PC-9 (cell line): ENCODE results near the gene TIMM29. TPM values are rescaled to one million over a fixed set of nuclear protein-coding genes. Genes with fewer than 3 reads are reported as not detected.

ENCODE experiments used
- BruUV-seq: library from RNA; stranded (reverse); fragments of 400-500 nt; replicated peaks from 2 replicates; lab custom pipeline; 2021; lab: Mats Ljungman, UMichigan
- CTCF ChIA-PET: fragments of 300-600 bp; sonication (Branson Sonifier 250); formaldehyde crosslinking; loops from one replicate; lab custom pipeline; 2022; ENCODE audit warnings: antibody characterized with exemption; lab: Charles Lee
- POLR2A ChIA-PET: fragments of 300-600 bp; sonication (Branson Sonifier 250); formaldehyde crosslinking; loops from one replicate; lab custom pipeline; 2022; ENCODE audit warnings: antibody characterized with exemption; ENCODE audit not compliant: unreplicated experiment; lab: Charles Lee
- DNase-seq, 2 experiments: peaks; one replicate each; pipeline versions ENCODE4 v3.0.0 to v3.0.0-alpha.2; 2015 to 2022; ENCODE audit warnings: mixed read lengths in 1 of 2
- H2AFZ ChIP-seq: fragments of 200-600 bp; sonication (generic); 2 replicates; pipeline ENCODE4 v1.8.1; 2017; ENCODE audit warnings: antibody characterized with exemption
- H3F3A ChIP-seq: fragments of 200-600 bp; sonication (generic); 2 replicates; pipeline ENCODE4 v1.8.1; 2017; ENCODE audit warnings: antibody characterized with exemption, mild to moderate bottlenecking, low read depth; ENCODE audit not compliant: insufficient read depth
- H3K27ac ChIP-seq: fragments of 200-600 bp; sonication (generic); 2 replicates; pipeline ENCODE4 v1.6.1; 2016; ENCODE audit warnings: mixed run types
- H3K27me3 ChIP-seq: fragments of 200-600 bp; sonication (generic); 2 replicates; pipeline ENCODE4 v1.6.1; 2016; ENCODE audit warnings: low read depth, mixed run types; ENCODE audit not compliant: insufficient read depth
- H3K36me3 ChIP-seq: fragments of 200-600 bp; sonication (generic); 2 replicates; pipeline ENCODE4 v1.6.1; 2016; ENCODE audit warnings: low read depth, mixed run types
- H3K4me1 ChIP-seq: fragments of 200-600 bp; sonication (generic); replicated peaks from 2 replicates; pipeline ENCODE4 v1.6.1; 2016; ENCODE audit warnings: mixed run types; ENCODE audit not compliant: insufficient read depth
- H3K4me2 ChIP-seq: fragments of 200-600 bp; sonication (generic); 2 replicates; pipeline ENCODE4 v1.6.1; 2017; ENCODE audit warnings: mixed run types
- H3K4me3 ChIP-seq: fragments of 200-600 bp; sonication (generic); 2 replicates; pipeline ENCODE4 v1.6.1; 2016; ENCODE audit warnings: mixed run types
- H3K79me2 ChIP-seq: fragments of 200-600 bp; sonication (generic); 2 replicates; pipeline ENCODE4 v1.6.1; 2017; ENCODE audit warnings: low read depth, mixed run types
- H3K9me2 ChIP-seq: fragments of 200-600 bp; sonication (generic); 2 replicates; pipeline ENCODE4 v1.8.1; 2017; ENCODE audit warnings: mild to moderate bottlenecking; ENCODE audit not compliant: insufficient read depth
- H3K9me3 ChIP-seq: fragments of 200-600 bp; sonication (generic); 2 replicates; pipeline ENCODE4 v1.8.1; 2016; ENCODE audit warnings: low read depth; ENCODE audit not compliant: insufficient read depth
- H4K20me1 ChIP-seq: fragments of 200-600 bp; sonication (generic); 2 replicates; pipeline ENCODE4 v1.8.1; 2017; ENCODE audit not compliant: insufficient read depth
- EZH2 ChIP-seq: fragments of 200-600 bp; sonication (generic); IDR thresholded peaks from 2 replicates; pipeline ENCODE4 v1.8.0; 2017; ENCODE audit warnings: antibody characterized with exemption, low read depth
- intact Hi-C: fragments of 100-400 bp; cut with micrococcal nuclease; formaldehyde crosslinking; loops from one replicate; pipeline ENCODE4 v1.10.0; 2022; ENCODE audit not compliant: unreplicated experiment
- total RNA-seq: library from RNA; stranded (reverse); gene quantifications from 2 replicates; pipeline ENCODE4 v1.2.3, GENCODE V29; 2021
- TF ChIP-seq, protein P1 (sequence below): fragments of 200-600 bp; sonication (generic); conservative IDR thresholded peaks from 2 replicates; pipeline ENCODE4 v1.6.1; 2017; ENCODE audit warnings: mixed run types, antibody characterized with exemption, mild to moderate bottlenecking, moderate library complexity

Gene TIMM29
- total RNA-seq, 1 experiment from 2014 or later = 22.4 TPM

DNA sequence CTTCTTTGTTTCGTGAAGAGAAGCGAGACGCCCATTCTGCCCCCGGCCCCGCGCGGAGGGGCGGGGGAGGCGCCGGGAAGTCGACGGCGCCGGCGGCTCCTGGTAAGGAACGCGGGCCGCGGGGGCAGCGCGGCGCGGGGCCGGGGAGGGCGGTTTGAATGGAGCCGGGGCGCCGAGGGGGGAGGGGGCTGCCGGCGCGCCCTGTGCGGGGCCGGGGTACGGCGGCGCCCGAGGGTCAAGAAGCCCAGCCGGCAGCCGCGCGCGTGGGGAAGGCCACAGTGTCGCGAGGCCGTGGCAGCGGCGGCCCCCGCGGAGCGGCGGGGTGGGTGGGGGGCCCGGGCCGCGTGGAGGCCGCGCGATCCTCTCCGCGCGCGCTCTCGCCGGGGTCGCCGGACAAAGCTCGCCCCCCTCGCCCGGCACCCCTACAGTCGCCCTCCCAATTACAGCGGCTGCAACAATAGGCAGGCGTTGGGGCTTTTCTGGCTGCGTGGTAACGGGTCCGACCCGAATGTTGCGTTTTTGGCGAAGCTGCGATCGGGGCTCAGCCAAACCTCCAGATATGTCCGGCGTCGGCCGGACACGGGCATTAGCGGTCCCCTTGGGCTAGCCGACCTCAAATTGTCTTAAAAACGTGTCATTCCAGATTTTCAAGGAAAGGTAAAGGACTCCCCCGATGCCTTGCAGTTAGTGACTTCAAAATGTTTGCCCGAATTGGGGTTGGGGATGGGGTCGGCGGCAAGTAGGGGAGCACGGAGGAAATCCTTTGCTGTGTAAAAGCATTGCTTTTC lies 32.7 kb downstream of the TIMM29 start:
- peak in 1 of 2 experiments; percentile 15 for DNase-seq

DNA sequence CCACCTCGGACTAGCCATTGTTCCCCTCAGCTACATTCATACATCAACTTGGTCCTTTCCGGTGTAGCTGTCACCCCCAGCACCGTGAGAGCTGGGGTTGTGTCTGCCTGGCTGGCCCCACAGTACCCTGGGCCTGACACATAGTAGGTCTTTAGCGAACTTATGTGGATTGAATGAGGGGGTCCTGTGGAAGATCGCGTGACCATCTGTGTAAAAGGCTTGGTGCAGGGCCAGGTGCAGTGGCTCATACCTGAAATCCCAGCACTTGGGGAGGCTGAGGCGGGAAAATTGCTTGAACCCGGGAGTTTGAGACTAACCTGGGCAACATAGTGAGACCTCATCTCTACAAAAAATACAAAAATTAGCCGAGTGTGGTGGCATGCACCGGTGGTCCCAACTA lies 34.3 kb downstream of the TIMM29 start:
- CTCF ChIA-PET = interaction anchor here (0.7 kb wide), 3 partner anchors 55 to 309 kb away, joined by 3 to 7 read pairs (median 4); no protein-coding TSS in a partner anchor
- peaks cover 47% of the 10 kb centered on the region for H4K20me1 ChIP-seq

More for the DNA sequence above, 32.7 kb downstream of the TIMM29 start:
- intact Hi-C loops = loop anchor here (5.0 kb wide), 1 partner anchor 126 kb away; the partner anchor contains the start of gene LDLR
- H3K9me3 ChIP-seq = no peaks in the 10 kb centered on the region
- no peaks in the 10 kb centered on the region for H3K9me2 ChIP-seq
- peak overlapping the region; percentile 75 for H2AFZ ChIP-seq
- CTCF ChIA-PET = no interaction called here
- H3K27ac ChIP-seq = no peak overlapping the region
- H3K79me2 ChIP-seq = peaks cover 69% of the 10 kb centered on the region
- peak overlapping the region; percentile 70 for H3K4me3 ChIP-seq
- peaks cover 40% of the 10 kb centered on the region for H4K20me1 ChIP-seq
- BruUV-seq = no TSS peak
- H3K4me2 ChIP-seq = peak overlapping the region; percentile 80
- no peaks in the 10 kb centered on the region for H3K36me3 ChIP-seq
- POLR2A ChIA-PET = interaction anchor here (1.0 kb wide), 1 partner anchor 22 kb away, joined by 4 read pairs; no protein-coding TSS in a partner anchor
- no peaks in the 10 kb centered on the region for H3K27me3 ChIP-seq
- TF ChIP-seq, protein P1, sequence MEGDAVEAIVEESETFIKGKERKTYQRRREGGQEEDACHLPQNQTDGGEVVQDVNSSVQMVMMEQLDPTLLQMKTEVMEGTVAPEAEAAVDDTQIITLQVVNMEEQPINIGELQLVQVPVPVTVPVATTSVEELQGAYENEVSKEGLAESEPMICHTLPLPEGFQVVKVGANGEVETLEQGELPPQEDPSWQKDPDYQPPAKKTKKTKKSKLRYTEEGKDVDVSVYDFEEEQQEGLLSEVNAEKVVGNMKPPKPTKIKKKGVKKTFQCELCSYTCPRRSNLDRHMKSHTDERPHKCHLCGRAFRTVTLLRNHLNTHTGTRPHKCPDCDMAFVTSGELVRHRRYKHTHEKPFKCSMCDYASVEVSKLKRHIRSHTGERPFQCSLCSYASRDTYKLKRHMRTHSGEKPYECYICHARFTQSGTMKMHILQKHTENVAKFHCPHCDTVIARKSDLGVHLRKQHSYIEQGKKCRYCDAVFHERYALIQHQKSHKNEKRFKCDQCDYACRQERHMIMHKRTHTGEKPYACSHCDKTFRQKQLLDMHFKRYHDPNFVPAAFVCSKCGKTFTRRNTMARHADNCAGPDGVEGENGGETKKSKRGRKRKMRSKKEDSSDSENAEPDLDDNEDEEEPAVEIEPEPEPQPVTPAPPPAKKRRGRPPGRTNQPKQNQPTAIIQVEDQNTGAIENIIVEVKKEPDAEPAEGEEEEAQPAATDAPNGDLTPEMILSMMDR = no peak
- TF ChIP-seq EZH2 = no peak
- H3F3A ChIP-seq = peaks cover 3% of the 10 kb centered on the region; the same call in 1 of the 2 replicates
- peaks cover 29% of the 10 kb centered on the region for H3K4me1 ChIP-seq

GRCh38 chr19:10963865-10964264 lies 35.3 kb downstream of the TIMM29 start:
- CTCF ChIA-PET = interaction anchor here (0.6 to 0.7 kb wide), 3 partner anchors 19 to 310 kb away, joined by 3 to 7 read pairs (median 3); no protein-coding TSS in a partner anchor
- H4K20me1 ChIP-seq = peaks cover 57% of the 10 kb centered on the region

More for the DNA sequence above, 34.3 kb downstream of the TIMM29 start:
- Histone ChIP-seq H3K79me2 (peaks cover 84% of the 10 kb centered on the region), H3F3A (peaks cover 3% of the 10 kb centered on the region), H3K4me3 (0 out of 2 replicates have a peak overlapping the region, but pooled peaks have one; percentile 70), H3K27ac (no peak overlapping the region), H3K36me3 (no peaks in the 10 kb centered on the region), H2AFZ (no peak overlapping the region), H3K9me3 (no peaks in the 10 kb centered on the region), H3K4me2 (peak overlapping the region; percentile 80), H3K9me2 (no peaks in the 10 kb centered on the region), H3K4me1 (peaks cover 29% of the 10 kb centered on the region), H3K27me3 (no peaks in the 10 kb centered on the region)
- no peak for DNase-seq
- POLR2A ChIA-PET = interaction anchor here (0.6 kb wide), 1 partner anchor 15 kb away, joined by 8 read pairs; no protein-coding TSS in a partner anchor
- BruUV-seq = no TSS peak
- no peak for TF ChIP-seq EZH2
- TF ChIP-seq, protein P1 = no peak
- intact Hi-C loops = loop anchor here (5.0 kb wide), 1 partner anchor 124 kb away; the partner anchor contains the start of gene LDLR

More at GRCh38 chr19:10963865-10964264, 35.3 kb downstream of the TIMM29 start:
- TF ChIP-seq, protein P1 = no peak
- TF ChIP-seq EZH2 = no peak
- intact Hi-C loops = loop anchor here (5.0 kb wide), 1 partner anchor 123 kb away; the partner anchor contains the start of gene LDLR
- no peak overlapping the region for H3K27ac ChIP-seq
- POLR2A ChIA-PET = interaction anchor here (0.6 kb wide), 1 partner anchor 13 kb away, joined by 9 read pairs; no protein-coding TSS in a partner anchor
- H2AFZ ChIP-seq = no peak overlapping the region
- H3F3A ChIP-seq = peaks cover 5% of the 10 kb centered on the region
- no peak overlapping the region for H3K4me3 ChIP-seq
- no TSS peak for BruUV-seq
- H3K4me1 ChIP-seq = peaks cover 29% of the 10 kb centered on the region
- DNase-seq = no peak
- H3K36me3 ChIP-seq = no peaks in the 10 kb centered on the region
- H3K79me2 ChIP-seq = peaks cover 91% of the 10 kb centered on the region
- no peaks in the 10 kb centered on the region for H3K9me3 ChIP-seq
- no peak overlapping the region for H3K4me2 ChIP-seq
- H3K9me2 ChIP-seq = no peaks in the 10 kb centered on the region
- H3K27me3 ChIP-seq = no peaks in the 10 kb centered on the region
